Esophagus muscularis mucosa (tissue), 4 donors: ENCODE data around the gene WBP1L. TPM values are rescaled to one million over a fixed set of nuclear protein-coding genes. Genes with fewer than 3 reads are reported as not detected.

Source experiments
- DNase-seq: peaks from one replicate; pipeline ENCODE4 v3.0.0-alpha.2; 2017; ENCODE audit errors: extremely low spot score
- H3K27ac ChIP-seq, 4 donors: fragments of 200-600 bp; sonication (generic); replicated peaks in 1 of 4; 1 replicate in 3 of 4; 2 replicates in 1 of 4; pipeline ENCODE4 v1.5.1; 2016 to 2019; ENCODE audit warnings: mild to moderate bottlenecking in 1 of 4
- H3K27me3 ChIP-seq, 4 donors: fragments of 200-600 bp; sonication (generic); one replicate each; pipeline versions ENCODE4 v1.5.1 to v1.6.0; 2016 to 2019
- H3K36me3 ChIP-seq, 4 donors: fragments of 200-600 bp; sonication (generic); one replicate each; pipeline ENCODE4 v1.5.1; 2016 to 2019
- H3K4me1 ChIP-seq, 4 donors: fragments of 200-600 bp; sonication (generic); one replicate each; pipeline ENCODE4 v1.5.1; 2016 to 2019
- H3K4me3 ChIP-seq, 4 donors: fragments of 200-600 bp; sonication (generic); 1 replicate in 2 of 4; 2 replicates in 2 of 4; pipeline ENCODE4 v1.5.1; 2016 to 2019; ENCODE audit warnings: mild to moderate bottlenecking in 4 of 4, moderate library complexity in 1 of 4
- H3K9me3 ChIP-seq, 4 donors: fragments of 200-600 bp; sonication (generic); 1 replicate in 3 of 4; 2 replicates in 1 of 4; pipeline ENCODE4 v1.5.1; 2016 to 2019
- CTCF ChIP-seq, 3 experiments: fragments of 200-600 bp in 2 of 3; fragments of 450-650 bp in 1 of 3; sonication (generic) in 2 of 3; IDR thresholded peaks; one replicate each; pipeline ENCODE4 v1.5.1; 2017 to 2019; ENCODE audit warnings: antibody characterized with exemption in 3 of 3, mild to moderate bottlenecking in 2 of 3, moderate library complexity in 1 of 3
- EP300 ChIP-seq: sonication (generic); formaldehyde crosslinking; IDR thresholded peaks from one replicate; pipeline ENCODE4 v1.6.1; 2017; ENCODE audit warnings: antibody characterized with exemption
- POLR2A ChIP-seq: fragments of 450-650 bp; IDR thresholded peaks from one replicate; pipeline ENCODE4 v1.6.1; 2017; ENCODE audit warnings: antibody characterized with exemption, moderate library complexity, mild to moderate bottlenecking, low read depth
- POLR2AphosphoS5 ChIP-seq, 2 donors: sonication (generic); formaldehyde crosslinking; IDR thresholded peaks; one replicate each; pipeline ENCODE4 v1.6.1; 2017; ENCODE audit warnings: antibody characterized with exemption in 2 of 2
- WGBS: methylation state at CpG from one replicate; pipeline ENCODE4 v1.1.5; 2018; 5-methylcytosine and 5-hydroxymethylcytosine counted together
- intact Hi-C: fragments of 100-400 bp; cut with DNase I; formaldehyde crosslinking; loops from one replicate; pipeline ENCODE4 v1.15.1; 2023
- total RNA-seq, 4 donors: library from RNA; depleted of rRNA; stranded (reverse); fragments of >200 nt; gene quantifications; one replicate each; pipeline versions ENCODE4 v1.1.0 to v1.2.1, GENCODE V29; 2016

WBP1L gene
- total RNA-seq, 4 donors from 2014 or later: 88.5 to 147 (median 112) TPM

GRCh38 chr10:102822222-102822621 lies 78.5 kb downstream of the WBP1L start:
- Histone ChIP-seq H3K27me3 (no peaks in the 10 kb centered on the region), H3K4me1 (peaks cover 3 to 7% (median 4%) of the 10 kb centered on the region in 4 donors), H3K4me3 (no peak overlapping the region), H3K9me3 (no peaks in the 10 kb centered on the region), H3K36me3 (peaks cover 0 to 6% (median 0%) of the 10 kb centered on the region in 4 donors), H3K27ac (no peak overlapping the region)
- intact Hi-C loops: no loop called here
- TF ChIP-seq CTCF (IDR thresholded peaks at IDR 0.05) (no peak), EP300 (no peak), POLR2A (no peak), POLR2AphosphoS5 (IDR thresholded peaks at IDR 0.05) (no peak)
- WGBS: 91% methylated on average over 12 of the region's 12 CpGs
- DNase-seq: no peak

- Histone ChIP-seq H3K4me3 (no peak overlapping the region), H3K36me3 (peaks cover 0 to 6% (median 2%) of the 10 kb centered on the region in 4 donors), H3K9me3 (no peaks in the 10 kb centered on the region), H3K27me3 (no peaks in the 10 kb centered on the region), H3K4me1 (no peaks in the 10 kb centered on the region), H3K27ac (no peak overlapping the region)
- TF ChIP-seq CTCF (IDR thresholded peaks at IDR 0.05) (no peak), POLR2AphosphoS5 (IDR thresholded peaks at IDR 0.05) (no peak), EP300 (no peak)
- DNase-seq: no peak
- 93% methylated on average over 4 of the region's 4 CpGs for WGBS
- intact Hi-C loops: no loop called here
Measured at GRCh38 chr10:102824664-102825063, 80.9 kb downstream of the WBP1L start.

GRCh38 chr10:102826148-102826796 lies 82.5 kb downstream of the WBP1L start:
- Histone ChIP-seq H3K9me3 (no peaks in the 10 kb centered on the region), H3K36me3 (peaks cover 0 to 4% (median 2%) of the 10 kb centered on the region in 4 donors), H3K4me1 (no peaks in the 10 kb centered on the region), H3K27me3 (no peaks in the 10 kb centered on the region), H3K4me3 (no peak overlapping the region), H3K27ac (no peak overlapping the region)
- DNase-seq: no peak
- intact Hi-C loops: no loop called here
- TF ChIP-seq POLR2AphosphoS5 (IDR thresholded peaks at IDR 0.05) (no peak), POLR2A (no peak)
- 94% methylated on average over 9 of the region's 9 CpGs for WGBS

GRCh38 chr10:102827597-102827975 lies 83.8 kb downstream of the WBP1L start:
- Histone ChIP-seq H3K9me3 (no peaks in the 10 kb centered on the region), H3K4me1 (no peaks in the 10 kb centered on the region), H3K27me3 (no peaks in the 10 kb centered on the region), H3K36me3 (peaks cover 0 to 6% (median 0%) of the 10 kb centered on the region in 4 donors), H3K27ac (no peak overlapping the region), H3K4me3 (no peak overlapping the region)
- no peak for DNase-seq
- TF ChIP-seq CTCF (IDR thresholded peaks at IDR 0.05): no peak
- no peak for TF ChIP-seq EP300
- TF ChIP-seq POLR2AphosphoS5 (IDR thresholded peaks at IDR 0.05): no peak
- TF ChIP-seq POLR2A: no peak
- 81% methylated on average over 5 of the region's 5 CpGs for WGBS
- intact Hi-C loops: no loop called here

GRCh38 chr10:102831322-102832071 lies 87.7 kb downstream of the WBP1L start:
- intact Hi-C loops: loop anchor here (10.0 kb wide), 1 partner anchor 233 kb away; no protein-coding TSS in a partner anchor
- no peak for DNase-seq
- Histone ChIP-seq H3K27me3 (no peaks in the 10 kb centered on the region), H3K4me1 (peaks cover 4 to 11% (median 8%) of the 10 kb centered on the region in 4 donors), H3K4me3 (no peak overlapping the region), H3K9me3 (no peaks in the 10 kb centered on the region), H3K27ac (no peak overlapping the region), H3K36me3 (peaks cover 0 to 9% (median 0%) of the 10 kb centered on the region in 4 donors)
- TF ChIP-seq CTCF (IDR thresholded peaks at IDR 0.05) (no peak), POLR2A (no peak), EP300 (no peak), POLR2AphosphoS5 (IDR thresholded peaks at IDR 0.05) (no peak)
- WGBS: 76% methylated on average over 16 of the region's 16 CpGs
